K562 (cell line): ENCODE data around the gene DNAJC18. TPM values are rescaled to one million over a fixed set of nuclear protein-coding genes. Genes with fewer than 3 reads are reported as not detected.

Source experiments
- ATF1 ChIP-seq, 2 experiments: fragments of 450-650 bp in 1 of 2; IDR thresholded peaks; 2 replicates each; pipeline ENCODE4 v1.6.1; 2016; ENCODE audit warnings: missing compliant biosample characterization in 1 of 2, missing genetic modification characterization in 1 of 2
- CEBPB ChIP-seq: fragments of 450-650 bp; IDR thresholded peaks from 2 replicates; pipeline ENCODE4 v1.6.1; 2016; ENCODE audit warnings: missing genetic modification characterization, missing compliant biosample characterization
- NFIC ChIP-seq: fragments of 450-650 bp; IDR thresholded peaks from 2 replicates; pipeline ENCODE4 v1.6.1; 2017; ENCODE audit warnings: mild to moderate bottlenecking, inconsistent platforms
- TAF15 ChIP-seq: fragments of 200-400 bp; formaldehyde crosslinking; IDR thresholded peaks from 2 replicates; pipeline ENCODE4 v1.6.1; 2017; ENCODE audit warnings: mild to moderate bottlenecking, low read depth, low read length, moderate library complexity
- TARDBP ChIP-seq: fragments of 450-650 bp; IDR thresholded peaks from 2 replicates; pipeline ENCODE4 v1.6.1; 2016
- TOE1 ChIP-seq, 2 experiments: fragments of 450-650 bp in 1 of 2; sonication (generic) in 1 of 2; formaldehyde crosslinking in 1 of 2; IDR thresholded peaks; 2 replicates each; pipeline versions ENCODE4 v1.7.1 to v1.8.0; 2016 to 2022; ENCODE audit warnings: borderline replicate concordance in 2 of 2, mild to moderate bottlenecking in 2 of 2, antibody characterized with exemption in 1 of 2, inconsistent platforms in 1 of 2, low read depth in 1 of 2, missing genetic modification reagents in 1 of 2, moderate library complexity in 1 of 2
- ZNF121 ChIP-seq: sonication (generic); formaldehyde crosslinking; conservative IDR thresholded peaks from 2 replicates; pipeline ENCODE4 v1.8.0; 2022; ENCODE audit warnings: missing genetic modification reagents
- ZNF133 ChIP-seq: fragments of 250-450 bp; sonication (Bioruptor Pico); IDR thresholded peaks from 2 replicates; pipeline ENCODE4 v1.4.0; 2020; ENCODE audit warnings: mild to moderate bottlenecking
- polyA plus RNA-seq, 8 experiments: library from polyadenylated mRNA; depleted of rRNA in 4 of 8; stranded (reverse) in 5 of 8; unstranded in 3 of 8; fragments of >200 nt; fragmentation: Nextera tagmentation in 2 of 8; fragmentation: Illumina TruSeq in 1 of 8; extraction: Ambion mirVana in 2 of 8; extraction: Trizol in 1 of 8; gene quantifications; 2 replicates each; pipeline versions ENCODE4 v1.2.1 to v1.2.3, GENCODE V29; 2011 to 2014; ENCODE audit warnings: inconsistent platforms in 1 of 8, missing spikeins in 1 of 8
- total RNA-seq, 7 experiments: library from RNA; depleted of rRNA in 6 of 7; stranded (reverse); fragments of >200 nt in 6 of 7; fragmentation: Illumina TruSeq in 2 of 7; extraction: Trizol in 2 of 7; gene quantifications; 2 replicates each; pipeline versions ENCODE4 v1.2.1 to v1.2.3, GENCODE V29; 2011 to 2021; ENCODE audit warnings: low replicate concordance in 1 of 7
- TF ChIP-seq, protein P1 (sequence below): fragments of 450-650 bp; formaldehyde crosslinking; IDR thresholded peaks from 2 replicates; pipeline ENCODE4 v1.4.0; 2020; ENCODE audit warnings: mild to moderate bottlenecking, moderate library complexity
- TF ChIP-seq, protein P2 (sequence below), 2 experiments: fragments of 450-650 bp; formaldehyde crosslinking in 1 of 2; IDR thresholded peaks; 2 replicates each; pipeline versions ENCODE4 v1.4.0 to v1.6.1; 2014 to 2020; ENCODE audit warnings: mild to moderate bottlenecking in 2 of 2, borderline replicate concordance in 1 of 2, low read depth in 1 of 2
- TF ChIP-seq, protein P3 (sequence below): IDR thresholded peaks from 3 replicates; pipeline ENCODE4 v1.6.1; 2011; ENCODE audit warnings: borderline replicate concordance, mild to moderate bottlenecking, moderate library complexity; ENCODE audit not compliant: insufficient read length; ENCODE audit errors: extremely low read depth

The DNAJC18 gene
- total and polyA plus RNA-seq, 9 of the 15 experiments (the other 6 are each of a cell fraction or from before 2014, with no cell fraction given): 1.5 to 13.3 (median 7.5) TPM

DNA sequence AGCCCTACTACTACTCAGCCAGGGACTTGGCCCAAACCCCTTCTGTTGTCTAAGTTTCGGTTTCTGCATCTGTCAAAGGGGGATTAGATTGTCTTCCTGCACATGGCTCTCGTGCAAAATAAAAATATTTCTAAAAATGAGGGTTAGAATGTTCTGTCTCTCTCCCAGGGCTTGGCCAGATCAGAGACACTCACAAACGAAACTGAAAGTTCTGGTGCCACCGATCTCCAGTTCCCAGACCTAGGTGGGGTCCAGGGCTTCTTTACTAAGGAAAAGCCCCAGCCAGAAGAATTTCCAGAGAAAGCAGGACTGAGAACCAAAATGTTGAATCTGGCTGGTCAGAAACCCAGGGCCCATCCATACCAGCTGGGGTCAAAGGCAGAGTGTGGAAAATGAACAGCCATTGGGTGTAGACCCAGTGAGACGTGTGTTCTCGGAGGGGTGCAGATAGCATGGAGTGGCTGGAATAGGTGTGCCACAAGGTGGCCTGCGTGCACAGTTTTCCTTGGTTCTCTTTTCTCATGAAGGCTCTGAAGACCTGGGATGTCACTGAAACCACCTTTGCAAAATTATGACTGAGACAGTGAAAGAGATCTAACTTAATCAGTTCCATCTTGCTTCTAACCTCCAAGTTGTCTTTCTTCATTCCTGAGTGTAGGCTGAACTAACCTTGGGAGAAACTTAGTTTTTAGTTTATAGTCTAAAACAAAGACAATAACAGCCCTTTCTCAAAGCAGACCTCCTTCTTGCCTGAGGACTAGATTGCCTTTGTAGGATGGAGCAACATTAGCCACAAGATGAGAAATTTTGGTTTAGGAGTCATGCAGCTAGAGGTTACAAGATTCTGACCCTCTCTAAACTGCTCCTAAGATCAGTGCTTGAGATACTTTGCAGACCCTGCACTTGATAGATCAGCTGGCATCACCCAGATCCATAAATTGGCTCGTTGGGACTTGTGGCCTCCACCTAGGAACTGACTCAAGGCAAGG is 54.0 kb downstream of the DNAJC18 start (continued):
- TF ChIP-seq, protein P1, sequence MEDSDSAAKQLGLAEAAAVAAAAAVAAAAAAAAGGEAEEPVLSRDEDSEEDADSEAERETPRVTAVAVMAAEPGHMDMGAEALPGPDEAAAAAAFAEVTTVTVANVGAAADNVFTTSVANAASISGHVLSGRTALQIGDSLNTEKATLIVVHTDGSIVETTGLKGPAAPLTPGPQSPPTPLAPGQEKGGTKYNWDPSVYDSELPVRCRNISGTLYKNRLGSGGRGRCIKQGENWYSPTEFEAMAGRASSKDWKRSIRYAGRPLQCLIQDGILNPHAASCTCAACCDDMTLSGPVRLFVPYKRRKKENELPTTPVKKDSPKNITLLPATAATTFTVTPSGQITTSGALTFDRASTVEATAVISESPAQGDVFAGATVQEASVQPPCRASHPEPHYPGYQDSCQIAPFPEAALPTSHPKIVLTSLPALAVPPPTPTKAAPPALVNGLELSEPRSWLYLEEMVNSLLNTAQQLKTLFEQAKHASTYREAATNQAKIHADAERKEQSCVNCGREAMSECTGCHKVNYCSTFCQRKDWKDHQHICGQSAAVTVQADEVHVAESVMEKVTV (CRISPR knock-in tag): peak; percentile 12; the same call in 1 of the 2 replicates
- no peak for TF ChIP-seq ZNF121 (CRISPR knock-in tag)
- TF ChIP-seq TAF15: no peak
- TF ChIP-seq NFIC: peak; percentile 22; the same call in 1 of the 2 replicates
- TF ChIP-seq TOE1 (IDR thresholded peaks at IDR 0.05; ENCODE audit: borderline replicate concordance): 0 out of 2 replicates have a peak, but pooled peaks have one; percentile 26
- no peak for TF ChIP-seq TOE1 (CRISPR knock-in tag; IDR thresholded peaks at IDR 0.05; ENCODE audit: borderline replicate concordance, low read depth)
- TF ChIP-seq ZNF133 (CRISPR knock-in tag): no peak
- TF ChIP-seq, protein P2, sequence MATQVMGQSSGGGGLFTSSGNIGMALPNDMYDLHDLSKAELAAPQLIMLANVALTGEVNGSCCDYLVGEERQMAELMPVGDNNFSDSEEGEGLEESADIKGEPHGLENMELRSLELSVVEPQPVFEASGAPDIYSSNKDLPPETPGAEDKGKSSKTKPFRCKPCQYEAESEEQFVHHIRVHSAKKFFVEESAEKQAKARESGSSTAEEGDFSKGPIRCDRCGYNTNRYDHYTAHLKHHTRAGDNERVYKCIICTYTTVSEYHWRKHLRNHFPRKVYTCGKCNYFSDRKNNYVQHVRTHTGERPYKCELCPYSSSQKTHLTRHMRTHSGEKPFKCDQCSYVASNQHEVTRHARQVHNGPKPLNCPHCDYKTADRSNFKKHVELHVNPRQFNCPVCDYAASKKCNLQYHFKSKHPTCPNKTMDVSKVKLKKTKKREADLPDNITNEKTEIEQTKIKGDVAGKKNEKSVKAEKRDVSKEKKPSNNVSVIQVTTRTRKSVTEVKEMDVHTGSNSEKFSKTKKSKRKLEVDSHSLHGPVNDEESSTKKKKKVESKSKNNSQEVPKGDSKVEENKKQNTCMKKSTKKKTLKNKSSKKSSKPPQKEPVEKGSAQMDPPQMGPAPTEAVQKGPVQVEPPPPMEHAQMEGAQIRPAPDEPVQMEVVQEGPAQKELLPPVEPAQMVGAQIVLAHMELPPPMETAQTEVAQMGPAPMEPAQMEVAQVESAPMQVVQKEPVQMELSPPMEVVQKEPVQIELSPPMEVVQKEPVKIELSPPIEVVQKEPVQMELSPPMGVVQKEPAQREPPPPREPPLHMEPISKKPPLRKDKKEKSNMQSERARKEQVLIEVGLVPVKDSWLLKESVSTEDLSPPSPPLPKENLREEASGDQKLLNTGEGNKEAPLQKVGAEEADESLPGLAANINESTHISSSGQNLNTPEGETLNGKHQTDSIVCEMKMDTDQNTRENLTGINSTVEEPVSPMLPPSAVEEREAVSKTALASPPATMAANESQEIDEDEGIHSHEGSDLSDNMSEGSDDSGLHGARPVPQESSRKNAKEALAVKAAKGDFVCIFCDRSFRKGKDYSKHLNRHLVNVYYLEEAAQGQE (IDR thresholded peaks at IDR 0.05; ENCODE audit: borderline replicate concordance): peak; percentile 80
- TF ChIP-seq, protein P2 (CRISPR knock-in tag; IDR thresholded peaks at IDR 0.05; ENCODE audit: low read depth): no peak
- no peak for TF ChIP-seq ATF1 (CRISPR knock-in tag; IDR thresholded peaks at IDR 0.05)
- no peak for TF ChIP-seq ATF1 (tag; IDR thresholded peaks at IDR 0.05)
- no peak for TF ChIP-seq CEBPB (tag)
- TF ChIP-seq TARDBP: no peak
- TF ChIP-seq, protein P3, sequence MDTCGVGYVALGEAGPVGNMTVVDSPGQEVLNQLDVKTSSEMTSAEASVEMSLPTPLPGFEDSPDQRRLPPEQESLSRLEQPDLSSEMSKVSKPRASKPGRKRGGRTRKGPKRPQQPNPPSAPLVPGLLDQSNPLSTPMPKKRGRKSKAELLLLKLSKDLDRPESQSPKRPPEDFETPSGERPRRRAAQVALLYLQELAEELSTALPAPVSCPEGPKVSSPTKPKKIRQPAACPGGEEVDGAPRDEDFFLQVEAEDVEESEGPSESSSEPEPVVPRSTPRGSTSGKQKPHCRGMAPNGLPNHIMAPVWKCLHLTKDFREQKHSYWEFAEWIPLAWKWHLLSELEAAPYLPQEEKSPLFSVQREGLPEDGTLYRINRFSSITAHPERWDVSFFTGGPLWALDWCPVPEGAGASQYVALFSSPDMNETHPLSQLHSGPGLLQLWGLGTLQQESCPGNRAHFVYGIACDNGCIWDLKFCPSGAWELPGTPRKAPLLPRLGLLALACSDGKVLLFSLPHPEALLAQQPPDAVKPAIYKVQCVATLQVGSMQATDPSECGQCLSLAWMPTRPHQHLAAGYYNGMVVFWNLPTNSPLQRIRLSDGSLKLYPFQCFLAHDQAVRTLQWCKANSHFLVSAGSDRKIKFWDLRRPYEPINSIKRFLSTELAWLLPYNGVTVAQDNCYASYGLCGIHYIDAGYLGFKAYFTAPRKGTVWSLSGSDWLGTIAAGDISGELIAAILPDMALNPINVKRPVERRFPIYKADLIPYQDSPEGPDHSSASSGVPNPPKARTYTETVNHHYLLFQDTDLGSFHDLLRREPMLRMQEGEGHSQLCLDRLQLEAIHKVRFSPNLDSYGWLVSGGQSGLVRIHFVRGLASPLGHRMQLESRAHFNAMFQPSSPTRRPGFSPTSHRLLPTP: no peak
